SK-N-SH (cell line): ENCODE measurements around the gene A1CF. TPM values are rescaled to one million over a fixed set of nuclear protein-coding genes. Genes with fewer than 3 reads are reported as not detected.
A peak's percentile ranks its signal among the peaks of the same experiment; 100 is the strongest.

Experiments used
- CTCF ChIA-PET: fragments of 300-600, 350-600 bp; formaldehyde crosslinking; extraction: SDS; loops from one replicate; lab custom pipeline; 2021; lab: Yijun Ruan, JAX
- POLR2A ChIA-PET: fragments of 350-600 bp; sonication (Branson Sonifier 250); formaldehyde crosslinking; extraction: SDS; loops from one replicate; lab custom pipeline; 2020; ENCODE audit warnings: antibody characterized with exemption, inconsistent platforms; lab: Yijun Ruan, JAX
- DNase-seq: peaks from one replicate; pipeline ENCODE4 v3.0.0; 2012
- H2AFZ ChIP-seq: fragments of 200-600 bp; sonication (generic); 2 replicates; pipeline ENCODE4 v1.8.1; 2016; ENCODE audit warnings: antibody characterized with exemption, mild to moderate bottlenecking, low read depth
- H3F3A ChIP-seq: fragments of 200-600 bp; sonication (generic); replicated peaks from 2 replicates; pipeline ENCODE3; 2016; ENCODE audit warnings: antibody characterized with exemption, mild to moderate bottlenecking; ENCODE audit not compliant: insufficient read depth
- H3K27ac ChIP-seq, 2 experiments: fragments of 200-500 bp in 1 of 2; fragments of 200-600 bp in 1 of 2; sonication (Bioruptor generic) in 1 of 2; sonication (generic), shearing (Covaris generic) in 1 of 2; 2 replicates each; pipeline versions ENCODE4 v1.5.1 to v1.6.1; 2014 to 2016; ENCODE audit warnings: low read depth in 2 of 2, inconsistent platforms in 1 of 2, low read length in 1 of 2, mild to moderate bottlenecking in 1 of 2, mixed read lengths in 1 of 2
- H3K27me3 ChIP-seq: fragments of 200-600 bp; sonication (generic), shearing (Covaris generic); 2 replicates; pipeline ENCODE4 v1.6.1; 2016; ENCODE audit warnings: mixed run types; ENCODE audit not compliant: insufficient read depth
- H3K36me3 ChIP-seq, 2 experiments: fragments of 200-500 bp in 1 of 2; fragments of 200-600 bp in 1 of 2; sonication (Bioruptor generic) in 1 of 2; sonication (generic) in 1 of 2; replicated peaks in 1 of 2; 2 replicates each; pipeline versions ENCODE3 to v1.5.1; 2014 to 2016; ENCODE audit warnings: low read length in 1 of 2, mild to moderate bottlenecking in 1 of 2; ENCODE audit not compliant: insufficient read depth in 2 of 2, control insufficient read depth in 1 of 2
- H3K4me1 ChIP-seq, 2 experiments: fragments of 200-500 bp in 1 of 2; fragments of 200-600 bp in 1 of 2; sonication (Bioruptor generic) in 1 of 2; sonication (generic), shearing (Covaris generic) in 1 of 2; 2 replicates each; pipeline versions ENCODE4 v1.5.1 to v1.6.1; 2014 to 2016; ENCODE audit warnings: low read depth in 1 of 2, low read length in 1 of 2, mixed run types in 1 of 2; ENCODE audit not compliant: insufficient read depth in 2 of 2, control insufficient read depth in 1 of 2
- H3K4me2 ChIP-seq: fragments of 200-600 bp; sonication (generic), shearing (Covaris generic); 2 replicates; pipeline ENCODE4 v1.6.1; 2017; ENCODE audit warnings: mixed run types
- H3K4me3 ChIP-seq, 2 experiments: fragments of 200-500 bp in 1 of 2; fragments of 200-600 bp in 1 of 2; sonication (Bioruptor generic) in 1 of 2; sonication (generic), shearing (Covaris generic) in 1 of 2; 2 replicates each; pipeline versions ENCODE4 v1.5.1 to v1.8.1; 2014 to 2016; ENCODE audit warnings: low read depth in 2 of 2, inconsistent platforms in 1 of 2, low read length in 1 of 2, mild to moderate bottlenecking in 1 of 2, mixed read lengths in 1 of 2, moderate library complexity in 1 of 2
- H3K79me2 ChIP-seq: fragments of 200-600 bp; sonication (generic); 2 replicates; pipeline ENCODE4 v1.8.1; 2017; ENCODE audit warnings: mild to moderate bottlenecking; ENCODE audit not compliant: insufficient read depth
- H3K9ac ChIP-seq: fragments of 200-600 bp; sonication (generic); 2 replicates; pipeline ENCODE4 v1.6.1; 2017; ENCODE audit warnings: mixed run types
- H3K9me2 ChIP-seq: fragments of 200-600 bp; sonication (generic); 2 replicates; pipeline ENCODE4 v1.6.1; 2017; ENCODE audit warnings: mixed run types
- H3K9me3 ChIP-seq: fragments of 200-600 bp; sonication (generic); 2 replicates; pipeline ENCODE4 v1.6.1; 2017; ENCODE audit warnings: mixed run types, mild to moderate bottlenecking, moderate library complexity
- H4K20me1 ChIP-seq: fragments of 200-600 bp; sonication (generic); 2 replicates; pipeline ENCODE4 v1.6.1; 2017; ENCODE audit warnings: mild to moderate bottlenecking, mixed run types; ENCODE audit not compliant: insufficient read depth
- CTCF ChIP-seq: fragments of 200-600 bp; sonication (generic); IDR thresholded peaks from 2 replicates; pipeline ENCODE4 v1.6.1; 2017; ENCODE audit warnings: antibody characterized with exemption, mild to moderate bottlenecking, moderate library complexity
- EZH2phosphoT487 ChIP-seq: fragments of 200-600 bp; sonication (generic); IDR thresholded peaks from 2 replicates; pipeline ENCODE4 v1.6.1; 2017; ENCODE audit warnings: low read depth, mixed run types, mild to moderate bottlenecking, antibody characterized with exemption, moderate library complexity, borderline replicate concordance
- IRF3 ChIP-seq: fragments of 150-350 bp; IDR thresholded peaks from 2 replicates; pipeline ENCODE4 v1.6.1; 2016; ENCODE audit warnings: mild to moderate bottlenecking, low read depth, low read length
- MEF2A ChIP-seq: IDR thresholded peaks from 2 replicates; pipeline ENCODE4 v1.4.0; 2012; ENCODE audit warnings: low read depth, borderline replicate concordance
- RCOR1 ChIP-seq: fragments of 150-350 bp; IDR thresholded peaks from 2 replicates; pipeline ENCODE4 v1.6.1; 2017; ENCODE audit warnings: antibody characterized with exemption, low read length
- USF1 ChIP-seq: IDR thresholded peaks from 2 replicates; pipeline ENCODE4 v1.4.0; 2012; ENCODE audit warnings: low read depth, borderline replicate concordance
- WGBS: methylation state at CpG from one replicate; pipeline ENCODE4 v1.1.6; 2017; ENCODE audit warnings: low lambda C conversion rate; 5-methylcytosine and 5-hydroxymethylcytosine counted together
- polyA plus RNA-seq, 3 experiments: library from polyadenylated mRNA; depleted of rRNA; stranded (reverse); fragments of >200 nt; gene quantifications; 2 replicates each; pipeline ENCODE4 v1.2.3, GENCODE V29; 2012

Gene A1CF
- polyA plus RNA-seq, 1 of the 3 experiments (the other 2 are of a cell fraction): not detected

- Histone ChIP-seq H3K4me3 (no peak overlapping the region), H4K20me1 (no peaks in the 10 kb centered on the region), H3K36me3 (no peaks in the 10 kb centered on the region), H3K9me3 (no peaks in the 10 kb centered on the region), H3K27ac (no peak overlapping the region), H3K9me2 (no peaks in the 10 kb centered on the region), H3K9ac (no peak overlapping the region), H2AFZ (no peak overlapping the region), H3K4me2 (no peak overlapping the region), H3F3A (no peaks in the 10 kb centered on the region), H3K27me3 (no peaks in the 10 kb centered on the region; the same call in 1 of the 2 replicates), H3K79me2 (no peaks in the 10 kb centered on the region), H3K4me1 (no peaks in the 10 kb centered on the region)
- DNase-seq: no peak
- ChIA-PET POLR2A (no interaction called here), CTCF (no interaction called here)
- 30% methylated on average over 3 of the region's 3 CpGs for WGBS
- TF ChIP-seq MEF2A (no peak), CTCF (no peak), RCOR1 (no peak), EZH2phosphoT487 (no peak), USF1 (no peak), IRF3 (no peak)
Observed at GRCh38 chr10:50931948-50932431, 46.6 kb upstream of the A1CF start.

- Histone ChIP-seq H3K4me2 (no peak overlapping the region), H3F3A (no peaks in the 10 kb centered on the region), H3K27ac (no peak overlapping the region), H3K27me3 (no peaks in the 10 kb centered on the region; the same call in 1 of the 2 replicates), H3K9ac (no peak overlapping the region), H4K20me1 (no peaks in the 10 kb centered on the region), H3K4me1 (no peaks in the 10 kb centered on the region), H2AFZ (peak overlapping the region; percentile 56), H3K9me3 (no peaks in the 10 kb centered on the region), H3K79me2 (no peaks in the 10 kb centered on the region), H3K4me3 (no peak overlapping the region), H3K9me2 (no peaks in the 10 kb centered on the region), H3K36me3 (no peaks in the 10 kb centered on the region)
- DNase-seq: no peak
- TF ChIP-seq USF1: no peak
- ChIA-PET CTCF (no interaction called here), POLR2A (no interaction called here)
- WGBS: 23% methylated on average over 1 of the region's 1 CpG
Observed at GRCh38 chr10:50929670-50930069, 44.2 kb upstream of the A1CF start.
